OCI-LY3 (cell line): ENCODE measurements around the gene KCNH5.
"Not testable (repeated sequence)": the region's sequence is repeated elsewhere in the genome, so short reads cannot be mapped to it uniquely, and the experiment has no call there.

Source experiments
- H2AFZ ChIP-seq: fragments of 200-600, 300-600 bp; shearing (Covaris generic); 2 replicates; pipeline ENCODE4 v1.6.0; 2014; ENCODE audit warnings: antibody characterized with exemption, low read depth, low read length
- H3K27ac ChIP-seq: fragments of 200-600, 300-600 bp; sonication (generic); 2 replicates; pipeline ENCODE4 v1.5.1; 2014; ENCODE audit warnings: mild to moderate bottlenecking, low read length, moderate library complexity, mixed read lengths
- H3K27me3 ChIP-seq: fragments of 200-600, 300-600 bp; sonication (generic); 2 replicates; pipeline ENCODE4 v1.6.1; 2014; ENCODE audit warnings: low read depth, low read length, mixed read lengths
- H3K36me3 ChIP-seq: fragments of 200-600, 300-600 bp; sonication (generic); replicated peaks from 2 replicates; pipeline ENCODE3; 2014; ENCODE audit warnings: low read depth, low read length, mixed read lengths
- H3K4me1 ChIP-seq: fragments of 300-600, 200-600 bp; sonication (generic); 2 replicates; pipeline ENCODE4 v1.6.1; 2014; ENCODE audit warnings: low read length, mixed read lengths
- H3K4me2 ChIP-seq: fragments of 200-600, 300-600 bp; sonication (generic); 2 replicates; pipeline ENCODE4 v1.6.1; 2014; ENCODE audit warnings: low read length, mixed read lengths
- H3K4me3 ChIP-seq: fragments of 300-600, 200-600 bp; sonication (generic); 2 replicates; pipeline ENCODE4 v1.5.1; 2014; ENCODE audit warnings: antibody characterized with exemption, mild to moderate bottlenecking, low read length, moderate library complexity
- H3K79me2 ChIP-seq: fragments of 300-600, 200-600 bp; shearing (Covaris generic); 2 replicates; pipeline ENCODE4 v1.6.1; 2014; ENCODE audit warnings: mild to moderate bottlenecking, low read length, mixed read lengths
- H3K9ac ChIP-seq: fragments of 300-600, 200-600 bp; shearing (Covaris generic); 2 replicates; pipeline ENCODE4 v1.6.0; 2014; ENCODE audit warnings: mild to moderate bottlenecking, low read length, moderate library complexity
- H3K9me3 ChIP-seq: fragments of 200-600, 300-600 bp; shearing (Covaris generic); 2 replicates; pipeline ENCODE4 v1.6.1; 2014; ENCODE audit warnings: low read length, mixed read lengths; ENCODE audit not compliant: insufficient read depth
- H4K20me1 ChIP-seq: fragments of 200-600, 300-600 bp; sonication (generic); 2 replicates; pipeline ENCODE4 v1.6.1; 2016; ENCODE audit warnings: low read length, mixed read lengths; ENCODE audit not compliant: insufficient read depth
- EZH2phosphoT487 ChIP-seq: fragments of 200-600 bp; shearing (Covaris generic); IDR thresholded peaks from 2 replicates; pipeline ENCODE4 v1.6.1; 2018; ENCODE audit warnings: antibody characterized with exemption, mixed run types, low read depth
- TF ChIP-seq, protein P1 (sequence below): fragments of 200-600, 300-600 bp; sonication (generic); IDR thresholded peaks from 2 replicates; pipeline ENCODE4 v1.5.1; 2014; ENCODE audit warnings: antibody characterized with exemption, low read length, low read depth

KCNH5 gene

GRCh38 chr14:62792578-62792977 lies 252.7 kb downstream of the KCNH5 start:
- H3K27me3 ChIP-seq: no peaks in the 10 kb centered on the region
- H3K9me3 ChIP-seq: no peaks in the 10 kb centered on the region; the same call in 1 of the 2 replicates
- H2AFZ ChIP-seq: no peak overlapping the region
- no peak overlapping the region for H3K4me2 ChIP-seq
- TF ChIP-seq EZH2phosphoT487: no peak
- TF ChIP-seq, protein P1, sequence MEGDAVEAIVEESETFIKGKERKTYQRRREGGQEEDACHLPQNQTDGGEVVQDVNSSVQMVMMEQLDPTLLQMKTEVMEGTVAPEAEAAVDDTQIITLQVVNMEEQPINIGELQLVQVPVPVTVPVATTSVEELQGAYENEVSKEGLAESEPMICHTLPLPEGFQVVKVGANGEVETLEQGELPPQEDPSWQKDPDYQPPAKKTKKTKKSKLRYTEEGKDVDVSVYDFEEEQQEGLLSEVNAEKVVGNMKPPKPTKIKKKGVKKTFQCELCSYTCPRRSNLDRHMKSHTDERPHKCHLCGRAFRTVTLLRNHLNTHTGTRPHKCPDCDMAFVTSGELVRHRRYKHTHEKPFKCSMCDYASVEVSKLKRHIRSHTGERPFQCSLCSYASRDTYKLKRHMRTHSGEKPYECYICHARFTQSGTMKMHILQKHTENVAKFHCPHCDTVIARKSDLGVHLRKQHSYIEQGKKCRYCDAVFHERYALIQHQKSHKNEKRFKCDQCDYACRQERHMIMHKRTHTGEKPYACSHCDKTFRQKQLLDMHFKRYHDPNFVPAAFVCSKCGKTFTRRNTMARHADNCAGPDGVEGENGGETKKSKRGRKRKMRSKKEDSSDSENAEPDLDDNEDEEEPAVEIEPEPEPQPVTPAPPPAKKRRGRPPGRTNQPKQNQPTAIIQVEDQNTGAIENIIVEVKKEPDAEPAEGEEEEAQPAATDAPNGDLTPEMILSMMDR: no peak
- no peaks in the 10 kb centered on the region for H3K36me3 ChIP-seq
- H3K4me1 ChIP-seq: no peaks in the 10 kb centered on the region
- H4K20me1 ChIP-seq: no peaks in the 10 kb centered on the region
- H3K79me2 ChIP-seq: no peaks in the 10 kb centered on the region
- no peak overlapping the region for H3K27ac ChIP-seq
- H3K4me3 ChIP-seq: no peak overlapping the region
- H3K9ac ChIP-seq: no peak overlapping the region

DNA sequence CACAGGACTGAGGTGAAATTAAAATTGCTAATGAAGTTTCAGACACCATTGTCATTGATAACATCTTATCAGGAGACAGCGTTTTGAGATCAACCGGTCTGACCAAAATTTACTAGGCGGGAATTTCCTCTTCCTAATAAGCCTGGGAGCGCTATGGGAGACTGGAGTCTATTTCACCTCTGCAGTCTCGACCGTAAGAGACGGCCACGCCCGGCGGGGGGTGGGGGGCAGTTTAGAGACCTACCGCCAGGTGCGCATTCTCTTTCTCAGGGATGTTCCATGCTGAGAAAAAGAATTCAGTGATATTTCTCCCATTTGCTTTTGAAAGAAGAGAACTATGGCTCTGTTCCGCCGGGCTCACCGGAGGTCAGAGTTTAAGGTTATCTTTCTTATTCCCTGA lies 263.9 kb downstream of the KCNH5 start:
- not testable (repeated sequence) for H4K20me1 ChIP-seq, H3K4me2 ChIP-seq, H3K4me3 ChIP-seq, H3K36me3 ChIP-seq, H3K79me2 ChIP-seq, H3K9ac ChIP-seq, H3K27ac ChIP-seq, H3K27me3 ChIP-seq, H3K4me1 ChIP-seq, H2AFZ ChIP-seq, H3K9me3 ChIP-seq

DNA sequence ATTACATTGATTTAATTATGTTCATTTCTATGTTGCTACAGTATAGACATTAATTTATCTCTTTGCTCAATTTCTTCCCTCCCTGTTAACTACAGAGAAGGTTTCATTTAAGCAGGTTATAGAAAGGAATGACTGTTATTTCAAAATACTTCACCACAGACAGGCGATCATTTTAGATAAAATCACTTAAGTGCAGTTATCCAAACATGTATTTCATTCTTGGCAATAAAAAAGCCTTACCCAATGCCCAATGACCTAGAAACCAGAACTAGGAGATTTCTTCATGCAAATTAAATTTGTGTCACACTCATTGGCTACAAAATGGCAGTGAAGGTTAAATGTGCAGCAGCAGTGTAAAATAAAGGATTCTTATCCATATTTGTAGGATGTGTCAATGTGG lies 266.4 kb downstream of the KCNH5 start:
- H2AFZ ChIP-seq: no peak overlapping the region
- no peaks in the 10 kb centered on the region for H3K36me3 ChIP-seq
- no peaks in the 10 kb centered on the region for H3K79me2 ChIP-seq
- no peak overlapping the region for H3K4me2 ChIP-seq
- no peak overlapping the region for H3K9ac ChIP-seq
- no peak overlapping the region for H3K4me3 ChIP-seq
- H3K9me3 ChIP-seq: no peaks in the 10 kb centered on the region
- H3K27ac ChIP-seq: no peak overlapping the region
- TF ChIP-seq EZH2phosphoT487: no peak
- TF ChIP-seq, protein P1: no peak
- H4K20me1 ChIP-seq: no peaks in the 10 kb centered on the region
- no peaks in the 10 kb centered on the region for H3K4me1 ChIP-seq
- H3K27me3 ChIP-seq: no peaks in the 10 kb centered on the region

GRCh38 chr14:62778310-62778709 lies 266.9 kb downstream of the KCNH5 start:
- H3K27ac ChIP-seq: no peak overlapping the region
- no peaks in the 10 kb centered on the region for H3K79me2 ChIP-seq
- no peaks in the 10 kb centered on the region for H3K9me3 ChIP-seq
- H3K27me3 ChIP-seq: no peaks in the 10 kb centered on the region
- no peak overlapping the region for H3K4me2 ChIP-seq
- H3K4me3 ChIP-seq: no peak overlapping the region
- no peak overlapping the region for H3K9ac ChIP-seq
- no peaks in the 10 kb centered on the region for H4K20me1 ChIP-seq
- H2AFZ ChIP-seq: no peak overlapping the region
- no peaks in the 10 kb centered on the region for H3K4me1 ChIP-seq
- TF ChIP-seq EZH2phosphoT487: no peak
- TF ChIP-seq, protein P1: no peak
- H3K36me3 ChIP-seq: no peaks in the 10 kb centered on the region

- no peaks in the 10 kb centered on the region for H3K36me3 ChIP-seq
- H3K9ac ChIP-seq: no peak overlapping the region
- H3K4me3 ChIP-seq: no peak overlapping the region
- H3K4me1 ChIP-seq: no peaks in the 10 kb centered on the region
- no peaks in the 10 kb centered on the region for H3K79me2 ChIP-seq
- H2AFZ ChIP-seq: no peak overlapping the region
- TF ChIP-seq, protein P1: no peak
- no peak for TF ChIP-seq EZH2phosphoT487
- H4K20me1 ChIP-seq: no peaks in the 10 kb centered on the region
- H3K27me3 ChIP-seq: no peaks in the 10 kb centered on the region
- no peaks in the 10 kb centered on the region for H3K9me3 ChIP-seq
- H3K27ac ChIP-seq: no peak overlapping the region
- no peak overlapping the region for H3K4me2 ChIP-seq
Observed at GRCh38 chr14:62777510-62777909, 267.7 kb downstream of the KCNH5 start.
